DND-41 (cell line): Measurements from ENCODE around the gene ADARB2.

Experiments
- CTCF ChIP-seq: IDR thresholded peaks from 2 replicates; pipeline ENCODE4 v1.5.1; 2012; ENCODE audit warnings: borderline replicate concordance, low read length, moderate library complexity, mild to moderate bottlenecking; ENCODE audit not compliant: poor library complexity, severe bottlenecking; ENCODE audit errors: extremely low read depth
- EZH2 ChIP-seq: IDR thresholded peaks from 3 replicates; pipeline ENCODE4 v1.6.1; 2012; ENCODE audit warnings: borderline replicate concordance, low read depth, mild to moderate bottlenecking, moderate library complexity, low read length, inconsistent platforms; ENCODE audit not compliant: severe bottlenecking

GRCh38 chr10:1643908-1644179, 93.5 kb downstream of the ADARB2 start:
- TF ChIP-seq CTCF (no peak), EZH2 (no peak)
